Measurements from ENCODE around the gene PTPRR. TPM values are rescaled to one million over a fixed set of nuclear protein-coding genes. Genes with fewer than 3 reads are reported as not detected.

The PTPRR gene
- total RNA-seq, 1 donor from 2014 or later: 0.33 TPM

DNA sequence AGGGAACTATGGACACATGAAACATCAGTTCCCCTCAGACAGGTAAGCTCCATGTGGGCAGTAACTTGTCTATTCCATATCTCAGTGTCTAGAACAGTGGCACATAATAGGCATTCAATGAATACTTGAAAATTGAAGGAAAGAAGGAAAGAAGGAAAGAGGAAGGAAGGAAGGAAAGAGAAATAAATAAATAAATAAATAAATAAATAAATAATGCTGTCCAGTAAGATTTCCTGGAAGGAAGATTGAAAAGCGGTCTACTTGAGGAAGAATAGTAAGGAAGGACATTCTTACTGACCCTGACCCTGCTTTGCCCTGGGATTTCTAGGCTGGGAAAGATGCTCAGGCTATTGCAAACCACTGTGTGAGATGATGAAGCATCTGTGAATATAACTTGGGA is 91.5 kb downstream of the PTPRR start:
- no peaks in the 10 kb centered on the region for H3K36me3 Mint-ChIP-seq (ENCODE audit: low read depth, unreplicated experiment)
- no peaks in the 10 kb centered on the region for H3K4me1 Mint-ChIP-seq (ENCODE audit: unreplicated experiment)
- H3K27ac Mint-ChIP-seq (ENCODE audit: unreplicated experiment): no peak overlapping the region
- no peak overlapping the region for H3K4me3 Mint-ChIP-seq (ENCODE audit: unreplicated experiment)
- DNase-seq (ENCODE audit: low spot score): no peak
- no peaks in the 10 kb centered on the region for H3K9me3 Mint-ChIP-seq (ENCODE audit: unreplicated experiment)
- TF ChIP-seq, protein P1, sequence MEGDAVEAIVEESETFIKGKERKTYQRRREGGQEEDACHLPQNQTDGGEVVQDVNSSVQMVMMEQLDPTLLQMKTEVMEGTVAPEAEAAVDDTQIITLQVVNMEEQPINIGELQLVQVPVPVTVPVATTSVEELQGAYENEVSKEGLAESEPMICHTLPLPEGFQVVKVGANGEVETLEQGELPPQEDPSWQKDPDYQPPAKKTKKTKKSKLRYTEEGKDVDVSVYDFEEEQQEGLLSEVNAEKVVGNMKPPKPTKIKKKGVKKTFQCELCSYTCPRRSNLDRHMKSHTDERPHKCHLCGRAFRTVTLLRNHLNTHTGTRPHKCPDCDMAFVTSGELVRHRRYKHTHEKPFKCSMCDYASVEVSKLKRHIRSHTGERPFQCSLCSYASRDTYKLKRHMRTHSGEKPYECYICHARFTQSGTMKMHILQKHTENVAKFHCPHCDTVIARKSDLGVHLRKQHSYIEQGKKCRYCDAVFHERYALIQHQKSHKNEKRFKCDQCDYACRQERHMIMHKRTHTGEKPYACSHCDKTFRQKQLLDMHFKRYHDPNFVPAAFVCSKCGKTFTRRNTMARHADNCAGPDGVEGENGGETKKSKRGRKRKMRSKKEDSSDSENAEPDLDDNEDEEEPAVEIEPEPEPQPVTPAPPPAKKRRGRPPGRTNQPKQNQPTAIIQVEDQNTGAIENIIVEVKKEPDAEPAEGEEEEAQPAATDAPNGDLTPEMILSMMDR (IDR thresholded peaks at IDR 0.05; ENCODE audit: unreplicated experiment): no peak
- H3K27me3 Mint-ChIP-seq (ENCODE audit: unreplicated experiment): no peaks in the 10 kb centered on the region

DNA sequence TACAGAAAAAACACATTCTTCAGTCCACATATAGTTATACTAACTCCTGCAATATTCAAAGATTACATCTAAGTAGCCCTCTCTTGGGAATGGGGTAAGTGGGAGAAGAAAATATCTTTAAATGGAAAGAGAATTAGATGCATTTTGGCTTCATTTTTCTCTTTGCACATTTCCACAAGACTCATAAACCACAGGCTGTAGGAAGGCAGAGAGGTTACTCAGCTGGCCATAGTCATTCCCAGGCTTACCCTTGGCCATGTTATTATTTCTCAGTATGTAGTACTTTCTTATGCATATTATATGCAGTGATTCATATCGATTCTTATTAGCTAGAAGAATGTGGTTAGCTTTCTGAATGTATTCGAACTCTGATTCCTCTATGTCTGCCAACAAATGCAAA is 92.2 kb downstream of the PTPRR start:
- H3K4me3 Mint-ChIP-seq (ENCODE audit: unreplicated experiment): no peak overlapping the region
- H3K27me3 Mint-ChIP-seq (ENCODE audit: unreplicated experiment): no peaks in the 10 kb centered on the region
- H3K36me3 Mint-ChIP-seq (ENCODE audit: low read depth, unreplicated experiment): no peaks in the 10 kb centered on the region
- DNase-seq (ENCODE audit: low spot score): no peak
- no peak overlapping the region for H3K27ac Mint-ChIP-seq (ENCODE audit: unreplicated experiment)
- no peaks in the 10 kb centered on the region for H3K4me1 Mint-ChIP-seq (ENCODE audit: unreplicated experiment)
- TF ChIP-seq, protein P1 (IDR thresholded peaks at IDR 0.05; ENCODE audit: unreplicated experiment): no peak
- H3K9me3 Mint-ChIP-seq (ENCODE audit: unreplicated experiment): no peaks in the 10 kb centered on the region

DNA sequence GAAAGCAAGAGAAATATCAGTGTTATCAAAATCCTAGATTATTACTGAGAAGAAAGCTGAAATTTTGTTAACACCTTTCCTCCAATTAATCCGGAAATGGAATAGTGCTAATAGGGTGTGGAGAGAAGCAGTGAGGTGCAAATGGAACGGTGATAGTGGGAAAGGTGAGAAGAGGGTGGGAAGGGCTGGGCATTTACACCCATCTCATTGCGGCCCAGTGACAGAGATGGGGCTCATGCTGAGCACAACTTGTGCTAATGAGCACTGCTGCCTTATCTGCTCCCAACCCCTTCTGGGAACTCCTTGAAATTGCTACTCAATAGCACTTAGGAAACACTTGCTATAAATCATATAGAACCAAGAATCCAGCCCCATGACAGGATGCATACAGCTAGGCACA is 94.4 kb downstream of the PTPRR start:
- Mint-ChIP-seq H3K4me1 (ENCODE audit: unreplicated experiment) (no peaks in the 10 kb centered on the region), H3K9me3 (ENCODE audit: unreplicated experiment) (no peaks in the 10 kb centered on the region), H3K36me3 (ENCODE audit: low read depth, unreplicated experiment) (no peaks in the 10 kb centered on the region), H3K27ac (ENCODE audit: unreplicated experiment) (no peak overlapping the region), H3K4me3 (ENCODE audit: unreplicated experiment) (no peak overlapping the region), H3K27me3 (ENCODE audit: unreplicated experiment) (no peaks in the 10 kb centered on the region)
- TF ChIP-seq, protein P1 (IDR thresholded peaks at IDR 0.05; ENCODE audit: unreplicated experiment): no peak
- DNase-seq (ENCODE audit: low spot score): no peak

GRCh38 chr12:70824511-70824910 is 96.0 kb downstream of the PTPRR start:
- no peak for DNase-seq (ENCODE audit: low spot score)
- Mint-ChIP-seq H3K27ac (ENCODE audit: unreplicated experiment) (no peak overlapping the region), H3K27me3 (ENCODE audit: unreplicated experiment) (no peaks in the 10 kb centered on the region), H3K36me3 (ENCODE audit: low read depth, unreplicated experiment) (no peaks in the 10 kb centered on the region), H3K4me3 (ENCODE audit: unreplicated experiment) (no peak overlapping the region), H3K9me3 (ENCODE audit: unreplicated experiment) (no peaks in the 10 kb centered on the region), H3K4me1 (ENCODE audit: unreplicated experiment) (no peaks in the 10 kb centered on the region)
- TF ChIP-seq, protein P1 (IDR thresholded peaks at IDR 0.05; ENCODE audit: unreplicated experiment): no peak

- Mint-ChIP-seq H3K4me3 (ENCODE audit: unreplicated experiment) (no peak overlapping the region), H3K27ac (ENCODE audit: unreplicated experiment) (no peak overlapping the region), H3K36me3 (ENCODE audit: low read depth, unreplicated experiment) (no peaks in the 10 kb centered on the region), H3K4me1 (ENCODE audit: unreplicated experiment) (no peaks in the 10 kb centered on the region), H3K9me3 (ENCODE audit: unreplicated experiment) (no peaks in the 10 kb centered on the region), H3K27me3 (ENCODE audit: unreplicated experiment) (no peaks in the 10 kb centered on the region)
- TF ChIP-seq, protein P1 (IDR thresholded peaks at IDR 0.05; ENCODE audit: unreplicated experiment): no peak
- no peak for DNase-seq (ENCODE audit: low spot score)
These were observed 97.2 kb downstream of the PTPRR start for GRCh38 chr12:70823182-70823976.

Data from endothelial cell (in vitro differentiated cells).